ENCODE results near the gene PRND. TPM values are rescaled to one million over a fixed set of nuclear protein-coding genes. Genes with fewer than 3 reads are reported as not detected.
"Not testable (repeated sequence)": the region's sequence is repeated elsewhere in the genome, so short reads cannot be mapped to it uniquely, and the experiment has no call there.

Gene PRND
- total RNA-seq (2014; rRNA removed; shearing (Covaris generic)) = not detected in 2 replicates
- polyA plus RNA-seq (2014; cell fraction: nucleus; rRNA removed) = not detected in 2 replicates

GRCh38 chr20:4721719-4722118 lies at the start of gene PRND:
Gene PRND, plus strand, starts transcription at chr20:4721909. Its CDS starts 2,643 bp downstream, at chr20:4724552.
- no peak for DNase-seq (ENCODE audit: extremely low read depth, low read depth)

DNA sequence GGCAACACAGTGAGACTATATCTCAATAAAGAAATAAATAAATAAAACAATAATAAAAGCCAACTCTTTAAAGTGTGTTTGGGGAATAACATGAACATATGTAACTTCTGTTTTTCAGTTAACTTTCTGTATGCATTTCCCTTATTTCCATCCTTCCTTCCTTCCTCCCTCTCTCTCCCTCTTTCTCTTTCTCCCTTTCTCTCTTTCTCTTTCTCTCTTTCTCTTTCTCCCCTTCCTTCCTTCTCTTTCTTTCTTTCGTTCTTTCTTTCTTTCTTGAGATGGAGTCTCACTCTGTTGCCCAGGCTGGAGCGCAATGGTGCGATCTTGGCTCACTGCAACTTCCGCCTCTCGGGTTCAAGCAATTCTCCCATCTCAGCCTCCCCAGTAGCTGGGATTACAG lies 48.8 kb upstream of the PRND start:
- no peak for DNase-seq (ENCODE audit: extremely low read depth, low read depth)

- DNase-seq (ENCODE audit: extremely low read depth, low read depth) = no peak
Measured at GRCh38 chr20:4673371-4674001, 48.2 kb upstream of the PRND start.

DNA sequence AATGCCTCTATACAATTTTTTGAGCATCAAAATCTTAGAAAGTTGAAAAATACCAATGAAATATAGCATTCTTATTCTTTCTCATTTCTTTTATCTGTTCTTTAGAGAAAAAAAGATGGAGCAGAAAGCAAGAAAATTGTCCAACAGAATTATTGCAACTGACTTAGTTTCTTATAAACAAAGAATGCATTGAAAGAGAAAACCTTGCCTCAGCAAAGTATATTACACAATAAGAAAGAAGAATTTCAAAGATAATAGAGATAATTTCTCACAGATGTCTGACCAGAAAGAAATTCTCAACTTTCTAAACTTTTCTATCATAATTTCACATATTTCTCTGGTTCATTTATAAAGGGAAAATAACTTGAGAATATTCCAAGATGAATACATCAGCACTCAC lies 47.0 kb upstream of the PRND start:
- no peak for DNase-seq (ENCODE audit: extremely low read depth, low read depth)

DNA sequence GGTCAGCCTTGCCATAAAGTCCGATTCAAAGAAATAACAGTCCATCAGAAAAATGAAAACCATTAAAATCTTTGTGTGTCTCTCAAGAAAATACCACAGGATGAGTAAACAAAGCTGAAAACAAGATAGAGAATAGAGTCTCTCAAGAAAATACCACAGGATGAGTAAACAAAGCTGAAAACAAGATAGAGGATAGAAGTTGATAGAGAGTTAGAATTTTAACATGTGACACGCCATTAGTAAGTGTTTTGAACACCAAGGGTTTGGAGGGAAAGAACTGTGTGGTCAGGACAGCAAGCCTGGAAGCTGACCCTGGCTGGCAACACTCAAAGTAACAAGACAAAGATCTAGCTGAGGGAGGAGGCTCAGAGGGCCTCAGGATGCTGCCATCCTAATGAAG lies 43.9 kb upstream of the PRND start:
- DNase-seq (ENCODE audit: extremely low read depth, low read depth) = no peak

DNA sequence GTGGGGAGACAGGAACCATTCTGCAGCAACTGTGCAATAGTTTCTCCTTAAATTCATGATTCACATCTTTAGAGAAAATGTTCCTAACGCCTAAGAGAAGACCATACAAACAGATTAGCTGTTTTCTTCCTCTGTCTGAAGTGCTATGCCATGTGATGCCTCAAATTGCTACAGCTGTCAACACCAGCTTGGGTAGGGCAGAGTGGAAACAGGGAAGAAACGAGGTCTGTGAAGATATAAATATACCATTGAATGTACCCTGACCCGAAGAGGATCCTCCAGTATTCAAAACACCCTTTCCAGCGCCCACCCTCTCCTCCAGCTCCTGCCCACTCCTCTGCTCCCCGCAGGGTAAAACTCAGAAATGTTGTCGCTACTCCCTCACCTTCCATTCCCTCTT lies 40.3 kb upstream of the PRND start:
- DNase-seq (ENCODE audit: extremely low read depth, low read depth) = no peak

DNA sequence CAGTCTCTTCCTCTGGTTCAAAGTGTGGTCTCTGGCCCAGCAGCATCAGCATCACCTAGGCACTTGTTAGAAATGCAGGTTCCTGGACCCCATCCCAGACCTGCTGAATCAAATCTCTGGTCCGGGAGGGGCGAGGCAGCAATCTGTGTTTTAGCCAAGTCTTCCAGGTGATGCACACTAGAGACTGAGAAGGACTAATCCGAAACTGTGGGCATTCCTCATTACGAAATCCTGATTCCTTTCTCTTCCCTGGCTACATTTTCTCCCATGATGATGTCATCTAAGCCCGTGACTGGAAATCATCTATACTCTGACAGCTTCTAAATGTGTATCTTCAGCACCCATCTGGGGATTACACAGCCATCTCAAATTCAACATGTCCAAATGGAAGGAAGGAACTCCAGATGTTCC lies 39.7 kb upstream of the PRND start:
- DNase-seq (ENCODE audit: extremely low read depth, low read depth) = no peak

GRCh38 chr20:4682682-4683081 lies 39.0 kb upstream of the PRND start:
- no peak for DNase-seq (ENCODE audit: extremely low read depth, low read depth)

GRCh38 chr20:4683261-4683660 lies 38.4 kb upstream of the PRND start:
- no peak for DNase-seq (ENCODE audit: extremely low read depth, low read depth)

- DNase-seq (ENCODE audit: extremely low read depth, low read depth) = no peak
Measured at GRCh38 chr20:4684837-4685413, 36.8 kb upstream of the PRND start.

DNA sequence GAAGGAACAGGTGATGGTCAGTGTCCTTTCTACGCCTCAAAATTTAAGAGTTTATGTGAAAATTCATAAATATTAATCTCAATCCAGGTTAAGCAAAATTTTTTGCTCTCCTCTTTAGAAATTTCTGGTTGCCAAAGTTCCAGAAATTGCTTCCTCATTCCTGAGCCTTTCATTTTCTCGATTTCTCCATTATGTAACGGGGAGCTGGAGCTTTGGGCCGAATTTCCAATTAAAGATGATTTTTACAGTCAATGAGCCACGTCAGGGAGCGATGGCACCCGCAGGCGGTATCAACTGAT lies 35.8 kb upstream of the PRND start:
- DNase-seq (ENCODE audit: extremely low read depth, low read depth) = no peak

DNA sequence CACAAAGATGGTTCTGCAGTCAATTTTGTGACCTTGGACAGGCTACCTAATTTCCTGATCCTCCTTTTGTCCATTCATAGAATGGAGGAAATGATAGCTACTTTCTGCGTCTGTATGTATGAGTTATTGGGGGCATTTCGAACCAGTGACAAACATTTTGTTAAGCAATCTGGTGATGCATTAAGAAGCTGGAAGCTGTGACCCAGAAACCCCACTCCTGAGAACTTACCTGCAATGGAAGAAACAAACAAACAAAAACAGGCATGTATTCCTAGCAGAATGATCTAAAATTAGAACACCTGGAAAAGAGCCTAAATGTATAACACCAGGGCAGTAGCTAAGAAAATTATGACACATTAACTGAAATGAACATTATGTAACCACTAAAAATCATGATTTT lies 33.4 kb upstream of the PRND start:
- no peak for DNase-seq (ENCODE audit: extremely low read depth, low read depth)

- no peak for DNase-seq (ENCODE audit: extremely low read depth, low read depth)
Measured at GRCh38 chr20:4689220-4689619, 32.5 kb upstream of the PRND start.

GRCh38 chr20:4691753-4692152 lies 30.0 kb upstream of the PRND start:
- DNase-seq (ENCODE audit: extremely low read depth, low read depth) = no peak

DNA sequence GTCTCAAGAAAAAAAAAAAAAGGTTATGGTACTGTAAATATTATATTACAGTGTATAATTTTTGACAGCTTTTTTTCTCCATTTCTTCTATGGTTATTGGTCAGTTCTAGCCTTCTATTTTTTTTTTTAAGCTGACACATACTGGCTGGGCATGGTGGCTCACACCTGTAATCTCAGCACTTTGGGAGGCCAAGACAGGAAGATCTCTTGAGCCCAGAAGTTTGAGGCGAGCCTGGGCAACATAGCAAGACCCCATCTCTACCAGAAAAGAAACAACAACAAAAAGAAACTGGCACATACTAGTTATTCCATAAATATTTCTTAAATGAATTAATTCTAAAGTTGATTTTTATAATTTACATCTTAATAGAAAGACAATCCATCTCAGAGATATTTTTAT lies 27.6 kb upstream of the PRND start:
- DNase-seq (ENCODE audit: extremely low read depth, low read depth) = no peak

- no peak for DNase-seq (ENCODE audit: extremely low read depth, low read depth)
Measured at GRCh38 chr20:4697189-4697830, 24.4 kb upstream of the PRND start.

DNA sequence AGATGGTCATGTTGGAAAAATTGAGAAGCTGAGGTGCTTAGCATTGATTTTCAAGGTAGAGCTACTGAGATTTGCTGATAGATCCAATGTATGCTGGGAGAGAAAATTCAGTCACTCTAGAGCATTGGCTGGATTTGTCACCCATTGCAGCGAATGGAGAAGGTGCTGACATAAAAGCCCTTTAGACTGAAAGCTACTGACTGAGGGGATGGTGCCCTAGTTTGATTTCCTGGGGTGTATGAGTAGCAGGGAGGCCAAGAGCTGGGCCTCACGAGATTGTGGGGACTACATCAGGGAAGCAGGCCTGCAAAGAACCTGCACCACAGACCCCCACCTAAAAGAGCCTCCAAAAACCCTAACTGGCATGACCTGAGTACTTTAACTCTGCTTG lies 23.9 kb upstream of the PRND start:
- DNase-seq (ENCODE audit: extremely low read depth, low read depth) = no peak

DNA sequence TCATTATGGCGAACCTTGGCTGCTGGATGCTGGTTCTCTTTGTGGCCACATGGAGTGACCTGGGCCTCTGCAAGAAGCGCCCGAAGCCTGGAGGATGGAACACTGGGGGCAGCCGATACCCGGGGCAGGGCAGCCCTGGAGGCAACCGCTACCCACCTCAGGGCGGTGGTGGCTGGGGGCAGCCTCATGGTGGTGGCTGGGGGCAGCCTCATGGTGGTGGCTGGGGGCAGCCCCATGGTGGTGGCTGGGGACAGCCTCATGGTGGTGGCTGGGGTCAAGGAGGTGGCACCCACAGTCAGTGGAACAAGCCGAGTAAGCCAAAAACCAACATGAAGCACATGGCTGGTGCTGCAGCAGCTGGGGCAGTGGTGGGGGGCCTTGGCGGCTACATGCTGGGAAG lies 22.5 kb upstream of the PRND start:
- no peak for DNase-seq (ENCODE audit: extremely low read depth, low read depth)

- no peak for DNase-seq (ENCODE audit: extremely low read depth, low read depth)
Measured at GRCh38 chr20:4699957-4700356, 21.8 kb upstream of the PRND start.

DNA sequence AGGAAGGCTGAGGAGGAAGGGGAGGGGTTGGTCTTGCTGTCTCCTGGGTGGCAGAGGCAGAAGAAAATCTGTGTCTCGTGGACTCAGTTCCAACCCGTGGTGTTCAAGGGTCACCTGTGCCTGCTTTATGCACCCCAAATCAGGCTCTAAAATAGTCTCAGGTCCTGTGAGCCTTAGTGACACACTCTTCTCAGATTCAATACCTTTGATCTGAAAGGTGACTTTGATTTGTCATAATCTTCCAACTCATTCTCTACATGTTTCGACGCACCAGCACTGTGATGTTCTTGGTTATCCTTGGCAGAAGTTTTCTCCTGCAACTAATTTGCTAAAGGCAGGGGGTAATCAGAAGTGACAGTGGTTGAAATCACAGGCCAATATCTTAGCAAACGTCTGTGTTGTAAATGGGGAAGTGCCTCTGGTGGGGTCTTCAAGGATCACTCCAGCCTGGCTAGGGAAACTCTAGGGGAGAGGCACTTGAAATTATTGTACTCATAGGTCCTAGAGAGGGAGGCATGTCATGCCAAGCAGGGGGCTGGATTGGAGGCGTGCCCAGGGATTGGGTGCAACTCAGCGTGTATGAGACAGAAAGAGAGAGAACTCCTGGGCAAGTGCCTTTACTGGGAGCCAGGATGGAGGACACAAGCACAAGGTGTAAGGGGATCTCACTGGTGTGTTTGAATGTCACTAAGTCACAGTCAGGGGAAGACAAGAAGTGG lies 19.0 kb upstream of the PRND start:
- no peak for DNase-seq (ENCODE audit: extremely low read depth, low read depth)

DNA sequence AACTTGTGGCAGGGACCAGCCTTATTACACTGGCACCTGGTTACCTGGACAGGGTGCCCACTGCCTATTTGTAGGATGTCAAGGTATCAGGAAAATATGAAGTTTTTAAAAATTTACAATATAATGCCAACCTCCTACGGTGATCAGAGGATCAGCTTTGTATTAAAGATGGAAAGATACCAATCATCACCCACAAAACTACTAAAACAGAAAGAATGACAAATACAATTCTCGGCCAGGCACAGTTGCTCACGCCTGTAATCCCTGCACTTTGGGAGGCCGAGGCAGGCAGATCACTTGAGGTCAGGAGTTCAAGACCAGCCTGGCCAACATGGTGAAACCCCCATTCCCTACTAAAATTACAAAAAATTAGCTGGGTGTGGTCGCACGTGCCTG lies 18.4 kb upstream of the PRND start:
- DNase-seq (ENCODE audit: extremely low read depth, low read depth) = no peak

GRCh38 chr20:4706941-4707340 lies 14.8 kb upstream of the PRND start:
- not testable (repeated sequence) for DNase-seq (ENCODE audit: extremely low read depth, low read depth)

Data from NCI-H460 (cell line).